HT1080 (cell line): Measurements from ENCODE around the gene IP6K3. TPM values are rescaled to one million over a fixed set of nuclear protein-coding genes. Genes with fewer than 3 reads are reported as not detected.

Experiments used
- DNase-seq: peaks from one replicate; pipeline ENCODE4 v3.0.0-alpha.2; 2015; ENCODE audit warnings: low read depth
- total RNA-seq: library from RNA; depleted of rRNA; stranded (reverse); fragments of >200 nt; shearing (Covaris generic); gene quantifications from 2 replicates; pipeline ENCODE4 v1.2.3, GENCODE V29; 2014

Gene IP6K3
- total RNA-seq, 1 experiment from 2014 or later, result not detected

DNA sequence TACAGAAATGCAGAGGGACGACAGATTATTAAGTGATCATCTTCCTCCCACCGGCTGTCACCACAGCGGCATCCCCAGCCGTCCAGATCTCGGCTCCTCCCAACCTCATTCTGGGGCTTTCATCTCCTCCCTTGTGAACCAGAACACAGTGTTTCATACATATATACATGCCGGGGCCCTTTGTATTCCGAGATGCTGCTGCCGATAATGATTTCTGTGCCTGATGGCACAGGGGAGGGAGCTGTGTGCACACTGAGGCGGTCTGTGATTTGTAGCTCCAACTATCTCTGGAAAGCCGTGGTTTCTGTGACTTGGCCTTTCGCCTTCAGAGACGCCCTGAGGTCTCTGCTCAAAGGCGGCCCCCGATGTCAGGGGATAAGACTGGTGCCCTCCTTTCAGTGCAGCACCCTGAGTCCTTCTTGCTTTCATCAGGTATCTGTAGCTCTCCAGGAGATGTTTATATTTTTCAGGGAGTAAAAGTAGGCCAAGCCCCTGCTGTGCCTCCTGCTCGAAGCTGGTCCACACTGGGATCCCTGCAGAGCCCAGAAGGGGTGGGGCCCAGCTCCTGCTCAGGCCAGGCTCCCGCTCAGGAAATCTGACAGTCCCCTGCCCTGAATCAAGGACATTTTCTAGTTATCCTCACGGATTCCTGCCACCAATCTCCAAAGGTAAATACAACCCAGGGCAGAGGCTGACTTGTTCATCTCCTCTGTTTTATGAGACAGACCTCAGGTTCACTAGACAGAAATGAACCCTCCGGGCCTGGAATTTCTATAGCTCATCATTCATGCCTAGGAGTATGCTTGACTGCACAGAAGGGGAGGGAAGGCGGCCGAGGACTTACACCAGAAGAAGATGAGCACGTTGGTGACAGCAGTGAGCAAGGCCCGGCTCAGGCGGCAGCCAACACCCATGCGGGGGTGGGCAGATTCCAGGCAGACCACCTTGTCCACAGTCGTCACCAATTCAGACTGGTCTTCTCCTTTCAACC lies 31.0 kb upstream of the IP6K3 start:
- no peak for DNase-seq

DNA sequence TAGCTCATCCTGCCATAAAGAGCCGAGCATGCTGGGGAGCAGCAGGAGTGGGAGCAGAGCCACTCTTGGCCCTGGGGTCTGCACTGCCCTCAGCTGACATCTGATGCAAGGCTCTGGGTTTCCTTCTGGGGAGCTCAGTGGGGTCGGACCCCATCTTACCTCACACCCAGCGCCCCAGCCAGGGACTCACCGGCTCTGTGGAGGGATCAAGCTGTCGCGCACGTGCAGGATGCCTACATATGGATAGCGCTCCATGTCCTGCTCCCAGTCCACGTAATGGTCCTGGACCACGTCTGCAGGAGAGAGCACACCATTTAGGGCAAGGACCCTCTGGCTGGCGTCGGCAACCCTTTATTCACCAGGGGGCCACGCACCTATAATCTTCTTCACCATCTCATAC lies 30.1 kb upstream of the IP6K3 start:
- DNase-seq, result no peak

DNA sequence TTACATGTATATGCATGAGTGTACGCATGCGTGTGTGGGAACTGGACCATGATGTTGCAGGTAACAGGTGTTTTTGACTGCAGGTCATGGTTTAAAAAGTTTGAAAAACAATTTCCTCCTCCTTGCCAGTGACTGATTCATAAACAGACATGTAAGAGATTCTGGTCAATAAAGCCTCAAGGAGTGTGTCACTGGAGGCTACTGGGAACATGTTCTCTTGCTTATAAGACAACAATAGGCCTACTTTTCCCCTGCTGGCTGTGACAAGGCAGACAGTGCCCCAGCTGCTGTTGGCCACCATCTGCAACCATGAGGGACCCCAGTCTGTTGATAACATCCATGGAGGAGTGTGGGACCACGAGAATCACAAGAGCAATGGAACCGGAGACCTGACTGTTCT lies 29.5 kb upstream of the IP6K3 start:
- no peak for DNase-seq

DNA sequence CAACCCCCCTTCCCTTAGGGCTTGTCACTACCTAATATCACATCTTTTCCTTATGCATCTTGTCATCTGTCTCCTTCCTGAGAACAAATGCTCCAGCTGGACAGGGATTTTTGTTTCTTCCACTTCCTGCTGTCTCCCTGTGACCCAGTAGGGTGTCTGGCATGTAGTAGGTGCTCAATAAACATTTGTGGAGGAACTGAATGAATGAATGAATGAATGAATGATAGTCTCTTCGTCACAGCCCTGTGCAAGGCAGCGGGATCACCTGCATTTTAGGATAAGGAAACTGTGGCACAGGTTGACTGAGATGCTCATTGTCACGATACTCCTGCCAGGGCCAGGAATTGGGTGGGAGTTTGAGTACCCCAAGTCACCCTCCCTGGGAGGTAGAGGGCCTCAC lies 28.1 kb upstream of the IP6K3 start:
- no peak for DNase-seq

DNA sequence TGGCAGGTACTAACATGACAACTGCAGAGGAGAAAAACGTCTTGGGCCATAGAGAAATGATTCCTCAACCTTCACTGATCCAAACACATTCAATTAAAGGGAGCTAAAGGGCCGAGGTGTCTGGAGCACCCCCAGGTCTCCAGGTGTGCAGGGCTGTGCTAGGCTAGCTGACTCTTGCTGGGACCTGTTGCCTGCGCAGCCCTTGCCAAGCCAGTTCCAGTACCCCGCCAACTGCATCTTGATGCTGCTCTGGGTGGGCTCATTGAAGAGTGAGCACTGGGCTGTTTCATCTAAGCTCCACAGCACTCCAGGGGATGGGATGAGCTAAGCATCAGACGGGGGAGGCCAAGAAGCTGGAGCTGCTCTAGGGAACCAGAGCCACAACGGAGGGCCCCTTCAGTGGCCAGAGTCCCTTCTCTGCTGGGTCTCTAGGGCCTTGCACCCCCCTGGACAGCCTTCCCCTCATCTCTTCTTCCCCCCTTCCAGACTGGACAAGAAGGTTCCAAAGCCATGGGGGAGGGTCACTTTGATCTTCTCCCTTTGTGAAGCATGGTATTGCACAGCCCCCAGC lies 26.3 kb upstream of the IP6K3 start:
- DNase-seq, result no peak

DNA sequence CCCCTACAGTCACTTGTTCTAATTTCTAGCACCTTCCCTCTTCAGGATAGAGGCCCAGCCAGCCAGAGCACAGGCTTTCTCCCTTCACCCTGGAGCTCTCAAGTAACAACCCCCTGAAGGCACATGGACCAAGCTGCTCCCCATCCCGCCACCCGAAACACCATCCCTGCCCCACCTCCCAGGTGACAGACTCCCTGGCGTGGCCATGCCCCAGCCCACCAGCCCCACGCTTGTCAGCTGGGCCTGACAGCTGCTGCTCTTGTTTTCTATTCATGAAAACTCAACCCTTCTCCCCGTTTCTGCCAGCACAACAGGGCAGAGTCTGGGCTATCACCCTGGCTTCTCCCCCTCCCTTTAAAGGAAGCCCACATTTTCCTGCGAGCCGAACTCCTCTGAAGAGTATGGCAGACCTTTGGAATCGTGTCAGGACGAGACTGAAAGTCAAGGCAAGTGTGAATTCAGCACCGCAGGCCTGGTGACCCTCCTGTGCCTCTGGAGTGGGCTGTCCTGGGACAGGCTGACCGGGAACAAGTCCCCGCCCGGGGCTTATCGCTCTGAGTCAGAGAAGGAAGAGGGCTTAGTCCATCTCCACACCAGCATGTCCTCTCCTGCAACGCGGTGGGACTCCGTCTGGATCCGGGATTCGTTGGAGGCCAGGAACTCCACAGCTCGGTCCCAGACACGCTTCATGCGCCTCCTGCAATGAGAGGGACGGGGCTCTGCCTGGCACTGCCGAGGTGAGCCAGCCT lies 25.6 kb upstream of the IP6K3 start:
- no peak for DNase-seq

DNA sequence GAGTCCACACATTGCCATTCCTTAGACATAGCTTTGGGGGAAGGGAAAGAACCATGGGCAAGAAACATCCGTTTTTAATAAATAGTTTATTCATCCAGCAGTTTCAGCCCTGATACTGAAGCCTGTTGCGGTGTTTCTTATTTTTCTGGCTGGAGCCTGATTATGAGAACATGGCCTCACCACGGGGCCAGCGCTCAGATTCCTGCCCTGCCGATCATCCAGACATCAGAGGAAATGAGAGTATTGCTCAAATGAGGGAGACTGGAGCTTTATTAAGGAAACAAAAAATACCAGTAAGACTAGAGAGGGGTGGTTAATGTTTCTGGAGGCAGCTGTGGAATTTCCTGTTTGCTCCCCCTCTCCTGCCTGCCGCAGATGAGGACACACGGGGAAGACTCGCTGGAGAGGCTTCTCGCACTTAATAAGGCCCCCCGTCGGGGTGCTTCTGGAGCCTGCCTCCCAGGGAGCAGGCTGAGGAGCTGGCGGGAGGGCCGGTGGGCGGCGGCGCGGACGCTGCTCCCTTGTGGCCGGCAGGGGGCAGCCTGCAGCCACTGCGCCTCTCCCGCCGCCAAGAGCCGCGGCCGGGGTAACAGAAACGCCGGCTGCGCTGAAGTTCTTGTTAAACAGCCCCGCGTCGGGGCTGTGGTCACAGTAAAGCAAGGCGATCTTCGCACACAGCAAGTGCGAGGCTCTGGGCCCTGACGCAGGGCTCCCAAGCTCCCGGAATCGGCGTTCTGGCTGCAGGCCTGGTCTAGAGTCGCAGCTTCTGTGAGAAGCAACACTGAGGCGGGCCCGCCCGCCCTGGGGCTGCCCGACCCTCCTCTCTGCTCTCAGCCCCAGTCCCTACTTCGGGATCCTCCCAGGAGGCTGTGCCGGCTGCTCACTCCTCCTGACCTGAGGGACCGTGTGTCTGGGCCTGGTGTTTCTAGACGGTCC lies 24.7 kb upstream of the IP6K3 start:
- DNase-seq, result peak; percentile 96

DNA sequence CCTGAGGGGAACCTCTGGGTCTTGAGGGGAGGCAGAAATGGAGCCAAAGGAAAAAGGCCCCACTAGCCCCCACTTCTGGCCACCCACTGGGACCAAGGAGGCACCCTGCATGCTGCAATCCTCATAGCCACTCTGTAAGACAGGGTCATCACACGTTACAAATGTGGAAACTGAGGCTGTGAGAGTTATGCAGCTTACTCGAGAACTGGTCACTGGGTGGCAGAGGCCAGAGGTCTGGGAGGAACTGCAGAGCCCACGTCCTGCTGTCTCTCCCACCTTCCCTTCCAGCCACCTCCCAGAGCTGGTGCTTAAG lies 24.1 kb upstream of the IP6K3 start:
- DNase-seq, result no peak

DNA sequence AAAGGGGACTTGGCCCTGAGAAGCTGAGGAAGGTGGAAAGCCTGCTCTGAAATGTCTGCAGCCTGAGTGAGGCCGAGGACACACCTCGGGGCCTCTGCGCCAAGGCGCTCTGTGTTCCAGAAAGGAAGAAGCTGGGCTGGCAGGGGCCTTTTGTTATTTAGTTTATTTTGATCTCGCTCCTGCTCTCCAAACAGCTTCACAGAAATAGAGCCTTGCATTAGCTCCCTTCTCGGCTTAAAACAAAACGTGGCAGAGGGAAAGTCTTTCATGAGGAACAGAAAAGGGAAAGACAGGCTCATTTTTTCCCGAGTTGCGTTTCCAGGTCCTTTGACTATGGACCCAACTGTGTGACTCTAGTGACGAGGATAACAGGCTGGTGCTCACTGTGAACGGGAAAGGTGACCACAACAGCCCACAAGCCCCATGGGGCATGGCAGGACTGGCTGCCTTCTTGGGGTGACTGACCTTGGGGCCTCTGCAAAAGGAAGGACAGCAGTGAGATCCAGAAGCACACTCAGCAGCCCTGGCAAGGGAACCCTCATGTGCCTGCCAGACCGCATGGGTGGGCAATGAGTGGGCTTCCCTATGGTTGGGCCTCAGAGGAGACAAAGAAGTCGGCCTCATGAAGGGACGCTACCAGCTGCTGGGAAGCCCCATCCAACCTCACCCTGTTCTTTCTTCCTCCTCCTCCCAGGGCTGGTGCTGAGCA lies 23.6 kb upstream of the IP6K3 start:
- DNase-seq, result no peak

DNA sequence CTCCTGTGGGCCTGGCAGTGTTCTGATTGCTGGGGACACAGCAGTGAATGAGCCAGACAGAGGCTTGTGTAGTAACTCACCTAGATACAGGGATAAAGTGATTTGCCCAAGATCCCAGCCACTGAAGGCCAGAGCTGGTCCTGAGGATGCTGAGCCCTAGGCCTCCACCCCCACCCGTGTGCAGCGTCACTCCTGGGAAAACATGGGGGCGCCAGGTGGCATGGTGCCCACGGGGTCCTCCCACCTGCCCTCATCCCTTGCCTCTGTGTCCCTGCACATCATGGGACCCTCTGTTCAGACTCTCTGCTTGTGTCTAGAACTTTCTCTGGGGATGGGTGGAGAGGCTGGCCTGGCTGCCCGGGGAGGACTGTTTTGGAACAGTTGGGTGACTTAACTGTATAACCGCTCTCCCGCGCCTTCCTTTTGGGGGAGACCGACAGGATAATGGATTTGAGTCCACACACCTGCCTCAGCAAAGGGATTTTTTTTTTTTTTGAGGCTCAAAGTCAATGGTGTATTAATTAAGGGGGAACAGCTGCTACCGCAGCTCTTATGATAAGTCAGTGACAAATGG lies 22.6 kb upstream of the IP6K3 start:
- no peak for DNase-seq

DNA sequence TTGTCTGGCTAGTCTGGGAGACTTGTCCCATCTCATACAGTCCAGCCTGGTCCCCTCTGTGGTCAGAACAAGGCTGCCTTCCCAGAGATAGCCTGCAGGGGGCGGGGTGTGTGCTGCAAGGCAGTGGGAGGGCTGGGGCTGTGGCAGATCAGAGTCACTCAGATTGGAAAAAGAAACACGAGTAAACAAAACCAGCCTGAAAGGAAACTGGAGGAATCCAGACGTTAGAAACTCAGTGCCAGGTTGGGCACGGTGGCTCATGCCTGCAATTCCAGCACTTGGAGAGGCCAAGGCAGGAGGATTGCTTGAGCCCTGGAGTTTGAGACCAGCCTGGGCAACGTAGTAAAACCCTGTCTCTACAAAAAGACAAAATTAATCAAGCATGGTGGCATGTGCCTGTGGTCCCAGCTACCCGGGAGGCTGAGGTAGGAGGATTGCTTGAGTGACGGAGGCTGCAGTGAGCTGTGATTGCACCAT lies 22.0 kb upstream of the IP6K3 start:
- peak; percentile 66 for DNase-seq

DNA sequence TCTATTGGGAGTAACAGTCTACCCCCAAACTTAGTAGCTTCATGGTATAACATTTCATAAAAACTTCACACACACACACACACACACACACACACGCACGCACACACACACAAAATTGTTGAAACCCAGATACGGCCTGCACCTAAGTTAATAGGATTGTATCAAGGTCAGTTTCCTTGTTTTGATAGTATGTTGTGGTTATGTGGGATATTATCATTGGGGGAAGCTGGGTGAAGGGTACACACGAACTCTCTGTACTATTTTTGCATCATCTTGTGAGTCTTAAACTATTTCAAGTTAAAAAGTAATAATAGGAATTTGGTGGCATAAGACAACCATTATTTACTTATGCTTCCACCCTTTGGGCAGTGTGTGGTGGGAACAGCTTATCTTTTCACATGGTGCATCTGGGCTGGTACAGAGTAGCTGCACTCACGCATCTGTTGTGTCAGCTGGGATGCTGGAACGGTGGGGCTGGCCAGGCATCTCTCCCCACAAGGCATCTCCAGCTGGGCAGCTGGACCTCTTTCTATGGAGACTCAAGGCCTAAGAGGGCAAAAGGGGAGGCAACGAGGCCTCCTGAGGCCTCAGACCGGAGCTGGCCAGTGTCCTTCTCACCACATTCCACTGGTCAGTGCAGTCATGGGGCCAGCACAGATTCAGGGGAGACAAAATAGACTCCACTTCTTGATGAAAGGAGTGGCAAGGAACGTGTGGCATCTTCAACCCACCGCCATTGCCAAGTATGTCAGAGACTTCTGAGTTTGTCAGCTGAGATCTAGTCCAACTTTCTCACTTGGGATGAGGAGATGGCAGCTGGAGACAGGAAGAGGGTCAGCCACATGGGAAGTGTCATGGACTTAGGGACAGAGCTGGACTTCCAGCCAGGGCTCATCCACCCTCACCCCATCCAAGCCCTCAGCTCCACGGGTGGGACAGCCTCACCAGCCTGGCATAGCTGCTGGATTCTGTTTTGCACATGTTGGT lies 20.5 kb upstream of the IP6K3 start:
- DNase-seq, result no peak

DNA sequence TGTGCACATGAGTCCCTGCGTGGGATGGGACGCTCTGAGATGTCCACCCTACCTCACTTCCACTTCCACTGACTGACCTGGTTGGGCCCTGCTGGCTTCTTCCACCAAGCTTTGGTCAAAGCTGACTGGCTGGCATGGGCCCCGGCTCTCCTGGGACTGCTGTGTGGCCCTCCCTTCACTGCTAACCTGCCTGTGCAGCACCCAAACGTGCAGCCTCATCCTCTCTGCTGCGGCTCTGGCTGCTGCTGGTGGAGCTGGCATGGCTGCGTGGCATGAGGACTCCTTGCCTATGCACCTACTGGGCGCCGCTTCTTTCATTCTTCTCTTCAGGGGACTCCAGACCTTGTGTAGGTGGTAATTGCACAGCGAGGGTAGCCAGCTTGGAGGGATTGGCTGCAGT lies 18.7 kb upstream of the IP6K3 start:
- DNase-seq, result no peak

DNA sequence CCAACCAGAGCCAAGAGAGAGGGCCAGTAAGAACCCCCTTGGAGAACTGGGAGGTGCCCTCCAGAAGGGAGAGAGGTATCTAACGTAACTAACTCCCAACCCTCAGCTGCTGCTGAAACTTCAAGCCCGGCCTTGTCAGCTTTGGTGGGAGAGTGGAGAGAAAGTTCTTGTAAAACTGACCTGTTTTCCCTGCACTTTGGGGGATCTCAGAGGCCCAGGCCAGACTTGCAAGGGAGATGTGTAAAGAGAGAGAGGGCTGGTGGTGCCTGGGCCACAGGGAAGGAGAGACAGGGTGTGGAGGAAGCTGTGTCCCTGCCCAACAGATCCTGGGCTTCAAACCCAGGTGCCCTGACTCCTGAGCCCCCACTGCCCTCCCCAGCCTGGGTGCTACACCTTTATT lies 17.3 kb upstream of the IP6K3 start:
- DNase-seq, result no peak

DNA sequence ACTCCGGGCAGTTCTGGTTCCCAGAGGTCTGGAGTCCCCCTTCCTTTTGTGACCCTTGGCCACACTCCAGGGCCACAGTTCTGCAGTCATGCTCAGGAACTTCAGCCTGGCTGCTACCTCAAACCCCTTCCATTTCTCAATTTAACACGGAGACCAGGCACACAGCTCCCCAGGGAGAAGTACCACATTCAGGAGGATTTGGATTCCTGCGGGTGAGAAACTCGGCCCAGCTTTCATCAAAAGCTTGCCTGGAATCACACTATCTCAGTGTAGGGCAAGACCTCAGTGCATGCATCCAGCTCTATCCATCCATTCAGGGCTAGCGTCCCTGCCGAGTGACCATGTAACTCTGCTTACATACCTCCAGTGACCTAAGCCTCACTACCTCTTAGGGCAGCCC lies 16.8 kb upstream of the IP6K3 start:
- DNase-seq, result no peak

DNA sequence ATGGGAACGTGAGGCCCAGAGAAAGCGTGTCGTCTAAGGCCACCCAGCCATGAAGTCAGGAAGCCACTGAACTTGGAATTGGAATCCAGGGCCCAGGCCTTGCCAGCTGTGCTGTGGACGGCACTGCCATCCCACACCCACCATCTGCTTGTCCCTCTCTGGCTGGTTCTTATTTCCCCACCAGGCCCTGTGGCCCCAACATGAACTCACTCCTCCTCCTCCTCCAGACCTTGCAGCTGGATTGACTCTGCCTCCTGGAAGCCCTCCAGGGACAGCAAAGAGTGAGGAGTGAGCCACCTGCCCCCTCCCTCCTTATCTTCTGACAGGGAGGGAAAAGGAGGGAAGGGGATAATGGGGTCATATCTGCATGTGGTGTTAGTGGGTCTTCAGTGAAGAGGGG lies 16.0 kb upstream of the IP6K3 start:
- no peak for DNase-seq

DNA sequence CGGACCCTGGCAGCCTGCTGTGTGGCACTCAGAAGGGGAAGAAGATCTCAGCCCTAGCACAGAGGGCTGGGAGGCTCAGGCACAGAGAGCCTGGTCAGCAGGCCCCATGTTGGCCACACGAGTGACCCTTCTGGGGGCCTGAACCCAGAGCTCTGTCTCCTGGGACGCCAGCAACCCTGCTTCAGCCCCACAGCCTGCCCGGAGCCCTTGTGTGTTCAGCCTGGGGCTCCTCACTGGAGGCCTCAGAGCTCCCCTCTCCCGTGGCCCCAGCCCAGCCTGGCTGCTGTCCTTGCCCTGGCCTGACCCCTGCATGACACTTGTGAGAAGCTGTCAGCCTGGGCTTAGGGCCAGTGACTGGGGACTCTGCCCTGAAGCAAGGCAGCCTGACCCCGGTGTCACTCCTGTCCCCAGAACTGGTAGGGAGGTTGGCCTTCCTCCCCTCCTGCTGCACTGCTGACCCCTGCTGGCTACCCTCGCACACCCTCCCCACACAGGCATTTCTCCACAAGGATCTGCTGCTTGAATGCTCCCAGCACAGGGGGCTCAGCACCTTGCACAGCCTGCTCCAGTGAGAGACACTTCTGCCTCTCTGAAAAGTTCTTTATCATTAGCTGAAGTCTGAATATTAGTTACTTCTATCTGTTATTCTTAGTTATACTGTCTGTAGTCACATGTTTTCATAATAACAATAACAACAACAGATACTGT lies 15.4 kb upstream of the IP6K3 start:
- DNase-seq, result peak; percentile 40

DNA sequence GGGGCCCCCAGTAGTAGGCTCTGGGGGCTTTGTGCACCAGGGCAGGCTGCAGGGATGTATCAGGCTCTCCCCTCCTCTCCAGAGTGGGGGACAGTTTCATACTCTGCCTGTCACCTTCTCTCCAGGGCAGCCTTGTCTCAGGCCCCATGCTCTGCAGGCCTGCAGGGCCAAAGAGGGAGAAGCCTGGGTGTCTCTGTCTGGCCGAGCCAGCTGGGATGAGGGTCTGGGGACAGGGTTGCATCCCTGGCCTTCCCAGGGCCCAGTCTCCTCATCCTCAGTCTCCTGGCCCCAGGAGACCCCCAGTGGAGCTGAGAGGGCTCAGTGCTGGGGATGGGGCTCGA lies 14.8 kb upstream of the IP6K3 start:
- DNase-seq, result no peak
